ENCODE results near the gene C17orf58. TPM values are rescaled to one million over a fixed set of nuclear protein-coding genes. Genes with fewer than 3 reads are reported as not detected.

The C17orf58 gene
- total and polyA plus RNA-seq, 9 of the 15 experiments (the other 6 are each of a cell fraction or from before 2014, with no cell fraction given) = 8.6 to 37.4 (median 27.6) TPM

- FAIRE-seq (no peak), ATAC-seq (no peak), DNase-seq (ENCODE audit: extremely low read depth in 1 of 4, low spot score in 3 of 4) (no peak)
- no peaks in the 10 kb centered on the region for H3K9me3 ChIP-seq (replicated peaks; ENCODE audit: control insufficient read depth, insufficient read depth, low read depth, low read length)
- peaks cover 20 to 25% of the 10 kb centered on the region in 2 experiments for H3K4me1 ChIP-seq (replicated peaks in 1 of 2; ENCODE audit: control insufficient read depth in 2 of 2, insufficient read depth in 2 of 2, low read length in 2 of 2)
- no peak overlapping the region for H3K4me3 ChIP-seq
- ChIA-PET POLR2A (interaction anchor here (0.6 kb wide), 1 partner anchor 191 kb away, joined by 3 read pairs; no protein-coding TSS in a partner anchor), CTCF (ENCODE audit: low intra/inter-chr PET ratio) (no interaction called here)
- no peak overlapping the region for H3K27ac ChIP-seq (ENCODE audit: extremely low read depth, low read depth, low read length)
- H3K9ac ChIP-seq (ENCODE audit: insufficient read depth in 1 of 2, low read depth in 2 of 2, low read length in 2 of 2) = no peak overlapping the region
- H3K36me3 ChIP-seq (ENCODE audit: control insufficient read depth, insufficient read depth, low read length) = peaks cover 5% of the 10 kb centered on the region; the same call in 1 of the 3 replicates
- 92% methylated on average over 24 of the region's 43 CpGs for WGBS (ENCODE audit: insufficient coverage, low coverage, missing lambda C conversion rate)
- BruUV-seq (replicated peaks) = no TSS peak
- in situ Hi-C loops (cut with MboI) (no loop called here), intact Hi-C loops (cut with micrococcal nuclease) (no loop called here)
- H3K9me1 ChIP-seq (ENCODE audit: control insufficient read depth, insufficient read depth, low read length) = no peaks in the 10 kb centered on the region
- no peaks in the 10 kb centered on the region for H3K27me3 ChIP-seq (ENCODE audit: control insufficient read depth in 2 of 2, insufficient read depth in 2 of 2, low read length in 2 of 2)
- H4K20me1 ChIP-seq (replicated peaks; ENCODE audit: control insufficient read depth, insufficient read depth, low read length) = no peaks in the 10 kb centered on the region
- H2AFZ ChIP-seq (ENCODE audit: low read depth, low read length) = no peak overlapping the region
- H3K4me2 ChIP-seq (ENCODE audit: insufficient read depth, low read length) = no peak overlapping the region
- H3K79me2 ChIP-seq (ENCODE audit: control insufficient read depth, insufficient read depth, low read length) = peaks cover 21% of the 10 kb centered on the region
- TF ChIP-seq ZNF780A (CRISPR knock-in tag; IDR thresholded peaks at IDR 0.05) (no peak), ATF3 (IDR thresholded peaks at IDR 0.05) (no peak), ATF3 (CRISPR knock-in tag; conservative IDR thresholded peaks at IDR 0.05) (no peak), ZNF518B (CRISPR knock-in tag; IDR thresholded peaks at IDR 0.05) (no peak), ATF1 (CRISPR knock-in tag; IDR thresholded peaks at IDR 0.05) (no peak), ATF1 (tag; IDR thresholded peaks at IDR 0.05) (no peak), NELFE (IDR thresholded peaks at IDR 0.05; ENCODE audit: insufficient read depth, insufficient read length) (no peak), NONO (IDR thresholded peaks at IDR 0.05; ENCODE audit: low read depth in 2 of 2, low read length in 1 of 2) (no peak), SMC3 (conservative IDR thresholded peaks at IDR 0.05; ENCODE audit: insufficient read depth, low read depth, low read length) (no peak), TCF7 (IDR thresholded peaks at IDR 0.05; ENCODE audit: borderline replicate concordance) (no peak), E2F1 (CRISPR knock-in tag; IDR thresholded peaks at IDR 0.05) (no peak), ZNF699 (CRISPR knock-in tag; IDR thresholded peaks at IDR 0.05; ENCODE audit: insufficient replicate concordance) (no peak), ZNF165 (CRISPR knock-in tag; IDR thresholded peaks at IDR 0.05; ENCODE audit: borderline replicate concordance) (no peak), ZFPM2 (CRISPR knock-in tag; IDR thresholded peaks at IDR 0.05) (no peak), BACH1 (tag; IDR thresholded peaks at IDR 0.05) (no peak)
These were observed 552 bp downstream of the C17orf58 start for GRCh38 chr17:67995570-67996263.
